HCT116 (cell line): ENCODE measurements around the gene PRDX2.

Experiments
- CEBPB ChIP-seq: IDR thresholded peaks from 2 replicates; pipeline ENCODE4 v1.6.1; 2012; ENCODE audit warnings: low read depth
- POLR2A ChIP-seq: IDR thresholded peaks from 2 replicates; pipeline ENCODE4 v1.7.0; 2011; ENCODE audit warnings: borderline replicate concordance; ENCODE audit not compliant: insufficient read depth, insufficient read length; ENCODE audit errors: extremely low read depth
- RAD21 ChIP-seq: IDR thresholded peaks from 2 replicates; pipeline ENCODE4 v1.6.1; 2012; ENCODE audit warnings: low read depth, mild to moderate bottlenecking
- SIN3A ChIP-seq: IDR thresholded peaks from 2 replicates; pipeline ENCODE4 v1.6.1; 2012; ENCODE audit warnings: low read depth
- SP1 ChIP-seq: IDR thresholded peaks from 2 replicates; pipeline ENCODE4 v1.6.1; 2012; ENCODE audit warnings: low read depth
- YY1 ChIP-seq: IDR thresholded peaks from 2 replicates; pipeline ENCODE4 v1.6.1; 2011; ENCODE audit warnings: low read length, low read depth, moderate library complexity, mild to moderate bottlenecking; ENCODE audit not compliant: insufficient replicate concordance; ENCODE audit errors: extremely low read depth
- ZFX ChIP-seq: fragments of 450-650 bp; IDR thresholded peaks from 2 replicates; pipeline ENCODE4 v1.6.1; 2017
- TF ChIP-seq, protein P1 (sequence below), 3 experiments: fragments of 200-600 bp in 1 of 3; sonication (generic) in 1 of 3; IDR thresholded peaks in 2 of 3; conservative IDR thresholded peaks in 1 of 3; 2 replicates each; pipeline ENCODE4 v1.5.1; 2012 to 2017; ENCODE audit warnings: low read depth in 2 of 3, low read length in 2 of 3, antibody characterized with exemption in 1 of 3, borderline replicate concordance in 1 of 3, control low read depth in 1 of 3, mild to moderate bottlenecking in 1 of 3, mixed read lengths in 1 of 3, mixed run types in 1 of 3, moderate library complexity in 1 of 3; ENCODE audit not compliant: insufficient read depth in 1 of 3

DNA sequence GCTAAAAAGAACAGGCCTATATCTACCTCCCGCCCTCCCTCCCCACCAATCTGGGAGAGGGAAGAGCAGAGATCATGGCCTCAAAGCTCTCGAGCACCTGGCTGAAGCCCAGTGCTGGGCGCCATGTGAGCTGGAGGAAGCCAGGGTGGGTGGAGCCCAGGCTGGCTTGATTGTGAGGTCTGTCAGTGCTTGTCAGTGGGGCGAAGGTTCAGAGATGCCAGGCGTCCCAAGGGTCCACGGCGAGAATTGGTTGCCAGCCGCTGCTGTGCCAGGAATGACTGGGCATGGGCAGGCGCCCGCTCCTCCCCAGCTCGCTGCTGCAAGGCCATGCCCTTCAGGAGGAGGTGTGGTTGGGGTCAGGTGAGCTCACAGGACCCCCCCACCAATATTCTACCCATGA, 38.5 kb downstream of the PRDX2 start:
- TF ChIP-seq, protein P1, sequence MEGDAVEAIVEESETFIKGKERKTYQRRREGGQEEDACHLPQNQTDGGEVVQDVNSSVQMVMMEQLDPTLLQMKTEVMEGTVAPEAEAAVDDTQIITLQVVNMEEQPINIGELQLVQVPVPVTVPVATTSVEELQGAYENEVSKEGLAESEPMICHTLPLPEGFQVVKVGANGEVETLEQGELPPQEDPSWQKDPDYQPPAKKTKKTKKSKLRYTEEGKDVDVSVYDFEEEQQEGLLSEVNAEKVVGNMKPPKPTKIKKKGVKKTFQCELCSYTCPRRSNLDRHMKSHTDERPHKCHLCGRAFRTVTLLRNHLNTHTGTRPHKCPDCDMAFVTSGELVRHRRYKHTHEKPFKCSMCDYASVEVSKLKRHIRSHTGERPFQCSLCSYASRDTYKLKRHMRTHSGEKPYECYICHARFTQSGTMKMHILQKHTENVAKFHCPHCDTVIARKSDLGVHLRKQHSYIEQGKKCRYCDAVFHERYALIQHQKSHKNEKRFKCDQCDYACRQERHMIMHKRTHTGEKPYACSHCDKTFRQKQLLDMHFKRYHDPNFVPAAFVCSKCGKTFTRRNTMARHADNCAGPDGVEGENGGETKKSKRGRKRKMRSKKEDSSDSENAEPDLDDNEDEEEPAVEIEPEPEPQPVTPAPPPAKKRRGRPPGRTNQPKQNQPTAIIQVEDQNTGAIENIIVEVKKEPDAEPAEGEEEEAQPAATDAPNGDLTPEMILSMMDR (IDR thresholded peaks at IDR 0.05 in 2 of 3, conservative IDR thresholded peaks at IDR 0.05 in 1 of 3; ENCODE audit: borderline replicate concordance in 1 of 3, insufficient read depth in 1 of 3, low read depth in 2 of 3, low read length in 2 of 3) = no peak
- TF ChIP-seq YY1 (no peak), POLR2A (no peak), SP1 (no peak), CEBPB (no peak), RAD21 (no peak), ZFX (no peak), SIN3A (no peak)
